Endodermal cell (in vitro differentiated cells): ENCODE results near the gene CD1D. TPM values are rescaled to one million over a fixed set of nuclear protein-coding genes. Genes with fewer than 3 reads are reported as not detected.
"Not testable (repeated sequence)": the region's sequence is repeated elsewhere in the genome, so short reads cannot be mapped to it uniquely, and the experiment has no call there.

ENCODE experiments used
- DNase-seq: peaks from one replicate; pipeline ENCODE4 v3.0.0-alpha.2; 2017
- H3K27ac ChIP-seq: 2 replicates; pipeline ENCODE4 v1.5.1; 2013; ENCODE audit warnings: mild to moderate bottlenecking, low read depth, low read length, moderate library complexity
- H3K27me3 ChIP-seq: 2 replicates; pipeline ENCODE4 v1.6.1; 2013; ENCODE audit warnings: mild to moderate bottlenecking, low read length, moderate library complexity; ENCODE audit not compliant: insufficient read depth, control insufficient read depth, poor library complexity, severe bottlenecking
- H3K36me3 ChIP-seq: 2 replicates; pipeline ENCODE4 v1.7.0; 2013; ENCODE audit warnings: mild to moderate bottlenecking, low read length, moderate library complexity; ENCODE audit not compliant: control insufficient read depth, insufficient read depth
- H3K4me1 ChIP-seq: one replicate; pipeline ENCODE4 v1.7.0; 2013; ENCODE audit warnings: low read length; ENCODE audit not compliant: control insufficient read depth, insufficient read depth
- H3K4me3 ChIP-seq: 2 replicates; pipeline ENCODE4 v1.5.1; 2013; ENCODE audit warnings: mild to moderate bottlenecking, low read length, moderate library complexity
- H3K9ac ChIP-seq: 2 replicates; pipeline ENCODE4 v1.6.1; 2013; ENCODE audit warnings: mild to moderate bottlenecking, low read length, moderate library complexity; ENCODE audit not compliant: poor library complexity, severe bottlenecking; ENCODE audit errors: extremely low read depth
- H3K9me3 ChIP-seq: 2 replicates; pipeline ENCODE4 v1.6.1; 2013; ENCODE audit warnings: mild to moderate bottlenecking, low read length, moderate library complexity; ENCODE audit not compliant: control insufficient read depth
- H3K27ac Mint-ChIP-seq: 2 replicates; pipeline ENCODE4 v1.8.0; 2020; ENCODE audit warnings: mixed read lengths
- H3K27me3 Mint-ChIP-seq: 2 replicates; pipeline ENCODE4 v1.8.0; 2021; ENCODE audit warnings: mild to moderate bottlenecking, mixed read lengths; ENCODE audit not compliant: insufficient read depth
- H3K36me3 Mint-ChIP-seq: 2 replicates; pipeline ENCODE4 v1.8.0; 2020; ENCODE audit warnings: low read depth, mixed read lengths
- H3K4me1 Mint-ChIP-seq: 2 replicates; pipeline ENCODE4 v1.8.0; 2020; ENCODE audit warnings: mixed read lengths
- H3K4me3 Mint-ChIP-seq: 2 replicates; pipeline ENCODE4 v1.8.0; 2020; ENCODE audit warnings: mild to moderate bottlenecking, moderate library complexity, mixed read lengths
- H3K9me3 Mint-ChIP-seq: 2 replicates; pipeline ENCODE4 v1.8.0; 2020; ENCODE audit warnings: mild to moderate bottlenecking, mixed read lengths
- CTCF ChIP-seq: fragments of 200-600 bp; sonication (generic); conservative IDR thresholded peaks from 2 replicates; pipeline ENCODE4 v1.5.0; 2021; ENCODE audit warnings: antibody characterized with exemption, mild to moderate bottlenecking
- WGBS, 2 experiments: methylation state at CpG; one replicate each; pipeline versions ENCODE4 v1.1.5 to v1.1.7; 2013; ENCODE audit warnings: missing lambda C conversion rate in 2 of 2, mixed read lengths in 1 of 2; ENCODE audit not compliant: insufficient coverage in 1 of 2, insufficient read length in 1 of 2; 5-methylcytosine and 5-hydroxymethylcytosine counted together
- total RNA-seq, 2 donors: library from RNA; stranded (reverse); fragmentation: NEBNext Ultra II Directional in 1 of 2; extraction: Animal tissue kit (Norgen Biotek cat#: 25700) in 1 of 2; gene quantifications; 2 replicates in 1 of 2; 3 replicates in 1 of 2; pipeline ENCODE4 v1.2.1, GENCODE V29; 2021

Gene CD1D
- total RNA-seq, 2 donors from 2014 or later: 1.7 TPM

- Mint-ChIP-seq H3K27ac (no peak overlapping the region), H3K36me3 (no peaks in the 10 kb centered on the region), H3K4me3 (no peak overlapping the region), H3K9me3 (no peaks in the 10 kb centered on the region), H3K27me3 (no peaks in the 10 kb centered on the region), H3K4me1 (no peaks in the 10 kb centered on the region)
- no peaks in the 10 kb centered on the region for H3K4me1 ChIP-seq
- no peak for TF ChIP-seq CTCF
- H3K9me3 ChIP-seq: no peaks in the 10 kb centered on the region
- H3K4me3 ChIP-seq: no peak overlapping the region
- 62% methylated on average over 3 of the region's 3 CpGs for WGBS, 2 experiments
- H3K27ac ChIP-seq: no peak overlapping the region
- no peaks in the 10 kb centered on the region for H3K27me3 ChIP-seq
- no peak overlapping the region for H3K9ac ChIP-seq
- no peaks in the 10 kb centered on the region for H3K36me3 ChIP-seq
- DNase-seq: no peak
Measured at GRCh38 chr1:158163000-158163947, 17.4 kb upstream of the CD1D start.

GRCh38 chr1:158169105-158169504, 11.6 kb upstream of the CD1D start:
- Mint-ChIP-seq H3K9me3 (peaks cover 4% of the 10 kb centered on the region), H3K4me3 (no peak overlapping the region), H3K27me3 (no peaks in the 10 kb centered on the region), H3K27ac (no peak overlapping the region), H3K4me1 (no peaks in the 10 kb centered on the region), H3K36me3 (no peaks in the 10 kb centered on the region)
- H3K27me3 ChIP-seq: peaks cover 3% of the 10 kb centered on the region
- TF ChIP-seq CTCF: no peak
- no peak overlapping the region for H3K4me3 ChIP-seq
- H3K27ac ChIP-seq: no peak overlapping the region
- H3K9ac ChIP-seq: no peak overlapping the region
- H3K36me3 ChIP-seq: no peaks in the 10 kb centered on the region
- DNase-seq: no peak
- H3K4me1 ChIP-seq: no peaks in the 10 kb centered on the region
- H3K9me3 ChIP-seq: no peaks in the 10 kb centered on the region

- H3K27ac ChIP-seq, H3K9ac ChIP-seq, H3K27ac Mint-ChIP-seq, H3K4me3 Mint-ChIP-seq, H3K9me3 Mint-ChIP-seq, H3K36me3 ChIP-seq, H3K36me3 Mint-ChIP-seq, H3K9me3 ChIP-seq, DNase-seq, H3K4me1 ChIP-seq, H3K4me3 ChIP-seq: not testable (repeated sequence)
- Mint-ChIP-seq H3K27me3 (peaks cover 45% of the 10 kb centered on the region), H3K4me1 (peaks cover 12% of the 10 kb centered on the region)
- WGBS, 2 experiments: 96 to 100% methylated on average over 2 to 5 of the region's 5 CpGs
- H3K27me3 ChIP-seq: peaks cover 52% of the 10 kb centered on the region
Measured at GRCh38 chr1:158175915-158176314, 4.8 kb upstream of the CD1D start.
